K562 (cell line): Measurements from ENCODE around the gene ZSWIM6. TPM values are rescaled to one million over a fixed set of nuclear protein-coding genes. Genes with fewer than 3 reads are reported as not detected.
A peak's percentile ranks its signal among the peaks of the same experiment; 100 is the strongest.

Experiments used
- ATAC-seq: fragments of 200-7000 bp; cut with Tn5 transposase; 3 replicates; pipeline ENCODE4 v1.9.1; 2020; ENCODE audit warnings: moderate library complexity
- BruUV-seq: library from RNA; stranded (reverse); fragments of 400-500 nt; replicated peaks from 2 replicates; lab custom pipeline; 2021; lab: Mats Ljungman, UMichigan
- CTCF ChIA-PET: fragments of 300-600 bp; formaldehyde crosslinking; extraction: SDS; loops from one replicate; lab custom pipeline; 2021; ENCODE audit warnings: low intra/inter-chr PET ratio; lab: Yijun Ruan, JAX
- POLR2A ChIA-PET: fragments of 300-600, 350-650 bp; sonication (Branson Sonifier 250); formaldehyde crosslinking; extraction: SDS; loops from one replicate; lab custom pipeline; 2021; ENCODE audit warnings: antibody characterized with exemption, inconsistent platforms; lab: Yijun Ruan, JAX
- DNase-seq, 4 experiments: peaks; one replicate each; pipeline versions ENCODE4 v3.0.0 to v3.0.0-alpha.2; 2011 to 2018; ENCODE audit warnings: low spot score in 3 of 4, mixed read lengths in 3 of 4; ENCODE audit errors: extremely low read depth in 1 of 4
- FAIRE-seq: peaks from 2 replicates; lab custom pipeline; 2011; peaks lifted over from hg19 to GRCh38; lab: Jason Lieb, UNC
- H2AFZ ChIP-seq: 2 replicates; pipeline ENCODE4 v1.6.0; 2011; ENCODE audit warnings: low read depth, low read length, control low read depth, inconsistent platforms
- H3K27ac ChIP-seq: fragments of 200-600 bp; 3 replicates; pipeline ENCODE4 v1.8.0; 2011; ENCODE audit warnings: low read depth, mild to moderate bottlenecking, control low read depth, inconsistent platforms, low read length, moderate library complexity, mixed read lengths; ENCODE audit errors: extremely low read depth
- H3K27me3 ChIP-seq, 2 experiments: fragments of 300-600 bp in 1 of 2; 2 replicates in 1 of 2; 3 replicates in 1 of 2; pipeline versions ENCODE4 v1.6.0 to v1.8.0; 2011; ENCODE audit warnings: inconsistent platforms in 2 of 2, low read length in 2 of 2, mild to moderate bottlenecking in 1 of 2, mixed read lengths in 1 of 2, moderate library complexity in 1 of 2; ENCODE audit not compliant: control insufficient read depth in 2 of 2, insufficient read depth in 2 of 2
- H3K36me3 ChIP-seq: fragments of 300-600 bp; 3 replicates; pipeline ENCODE4 v1.8.0; 2011; ENCODE audit warnings: mild to moderate bottlenecking, low read length, inconsistent platforms; ENCODE audit not compliant: control insufficient read depth, insufficient read depth
- H3K4me1 ChIP-seq, 2 experiments: fragments of 200-600 bp in 1 of 2; replicated peaks in 1 of 2; 2 replicates in 1 of 2; 3 replicates in 1 of 2; pipeline versions ENCODE4 v1.5.1 to v1.8.0; 2011; ENCODE audit warnings: inconsistent platforms in 2 of 2, low read length in 2 of 2, mild to moderate bottlenecking in 1 of 2, mixed read lengths in 1 of 2, moderate library complexity in 1 of 2; ENCODE audit not compliant: control insufficient read depth in 2 of 2, insufficient read depth in 2 of 2
- H3K4me2 ChIP-seq: 2 replicates; pipeline ENCODE4 v1.6.1; 2011; ENCODE audit warnings: low read length, control low read depth, inconsistent platforms, mixed read lengths; ENCODE audit not compliant: insufficient read depth
- H3K4me3 ChIP-seq: fragments of 200-600 bp; sonication (generic), shearing (Covaris generic); 2 replicates; pipeline ENCODE4 v1.5.1; 2016; ENCODE audit warnings: control low read depth, inconsistent platforms
- H3K79me2 ChIP-seq: fragments of 200-600 bp; 3 replicates; pipeline ENCODE4 v1.8.0; 2011; ENCODE audit warnings: low read length, inconsistent platforms; ENCODE audit not compliant: control insufficient read depth, insufficient read depth
- H3K9ac ChIP-seq, 2 experiments: 2 replicates each; pipeline versions ENCODE4 v1.6.0 to v1.6.1; 2011; ENCODE audit warnings: low read depth in 2 of 2, low read length in 2 of 2, control low read depth in 1 of 2, inconsistent platforms in 1 of 2, mild to moderate bottlenecking in 1 of 2, mixed read lengths in 1 of 2; ENCODE audit not compliant: insufficient read depth in 1 of 2
- H3K9me1 ChIP-seq: one replicate; pipeline ENCODE4 v1.6.0; 2011; ENCODE audit warnings: inconsistent platforms, mild to moderate bottlenecking, low read length, moderate library complexity; ENCODE audit not compliant: control insufficient read depth, insufficient read depth
- H3K9me3 ChIP-seq: replicated peaks from 2 replicates; pipeline ENCODE4 v1.5.1; 2011; ENCODE audit warnings: low read depth, low read length, inconsistent platforms; ENCODE audit not compliant: control insufficient read depth, insufficient read depth
- H4K20me1 ChIP-seq: replicated peaks from 2 replicates; pipeline ENCODE4 v1.6.1; 2011; ENCODE audit warnings: low read length, inconsistent platforms, mixed read lengths; ENCODE audit not compliant: control insufficient read depth, insufficient read depth
- ETV1 ChIP-seq: fragments of 450-650 bp; conservative IDR thresholded peaks from 2 replicates; pipeline ENCODE4 v1.6.1; 2016; ENCODE audit warnings: missing genetic modification characterization, control low read depth, low read depth, missing compliant biosample characterization
- KLF1 ChIP-seq: fragments of 450-650 bp; IDR thresholded peaks from 2 replicates; pipeline ENCODE4 v1.6.1; 2016; ENCODE audit warnings: missing genetic modification characterization, missing compliant biosample characterization
- KLF13 ChIP-seq: fragments of 450-650 bp; IDR thresholded peaks from 2 replicates; pipeline ENCODE4 v1.6.1; 2016; ENCODE audit warnings: missing genetic modification characterization, low read depth, mild to moderate bottlenecking, missing compliant biosample characterization, moderate library complexity, borderline replicate concordance
- MEF2A ChIP-seq: IDR thresholded peaks from 2 replicates; pipeline ENCODE4 v1.6.1; 2011; ENCODE audit warnings: low read depth, mild to moderate bottlenecking, low read length, moderate library complexity; ENCODE audit not compliant: control insufficient read depth
- MTA1 ChIP-seq: fragments of 450-650 bp; IDR thresholded peaks from 2 replicates; pipeline ENCODE4 v1.6.1; 2017; ENCODE audit warnings: borderline replicate concordance
- NCOR1 ChIP-seq: fragments of 450-650 bp; IDR thresholded peaks from 2 replicates; pipeline ENCODE4 v1.6.1; 2016; ENCODE audit warnings: mild to moderate bottlenecking, moderate library complexity
- POLR2B ChIP-seq: fragments of 450-650 bp; IDR thresholded peaks from 2 replicates; pipeline ENCODE4 v1.6.1; 2018; ENCODE audit warnings: low read depth; ENCODE audit not compliant: partially characterized antibody
- RBM15 ChIP-seq: fragments of 200-400 bp; formaldehyde crosslinking; IDR thresholded peaks from 2 replicates; pipeline ENCODE4 v1.6.1; 2018; ENCODE audit warnings: mild to moderate bottlenecking, low read length, moderate library complexity; ENCODE audit not compliant: insufficient read depth
- SIN3A ChIP-seq, 2 experiments: fragments of 150-350 bp in 1 of 2; IDR thresholded peaks; 2 replicates each; pipeline ENCODE4 v1.6.1; 2011 to 2016; ENCODE audit warnings: borderline replicate concordance in 2 of 2, low read depth in 2 of 2, low read length in 2 of 2, mild to moderate bottlenecking in 2 of 2, moderate library complexity in 2 of 2; ENCODE audit not compliant: control insufficient read depth in 1 of 2
- ZEB2 ChIP-seq: fragments of 450-650 bp; IDR thresholded peaks from 2 replicates; pipeline ENCODE4 v1.6.1; 2016
- ZNF133 ChIP-seq: fragments of 250-450 bp; sonication (Bioruptor Pico); IDR thresholded peaks from 2 replicates; pipeline ENCODE4 v1.4.0; 2020; ENCODE audit warnings: mild to moderate bottlenecking
- WGBS: fragments of 100-300 bp; shearing (Covaris generic); methylation state at CpG from one replicate; pipeline ENCODE4 v1.1.6; 2016; ENCODE audit warnings: low coverage, mixed read lengths; ENCODE audit not compliant: insufficient coverage; ENCODE audit errors: missing lambda C conversion rate; 5-methylcytosine and 5-hydroxymethylcytosine counted together
- in situ Hi-C: fragments of 300-500 bp; cut with MboI; formaldehyde crosslinking; loops from 4 replicates; pipeline ENCODE4 v1.15.0; 2018; ENCODE audit warnings: inconsistent platforms, mixed read lengths
- intact Hi-C: fragments of 100-400 bp; cut with micrococcal nuclease; formaldehyde crosslinking; loops from 2 replicates; pipeline ENCODE4 v1.14.2; 2022
- polyA plus RNA-seq, 8 experiments: library from polyadenylated mRNA; depleted of rRNA in 4 of 8; stranded (reverse) in 5 of 8; unstranded in 3 of 8; fragments of >200 nt; fragmentation: Nextera tagmentation in 2 of 8; fragmentation: Illumina TruSeq in 1 of 8; extraction: Ambion mirVana in 2 of 8; extraction: Trizol in 1 of 8; gene quantifications; 2 replicates each; pipeline versions ENCODE4 v1.2.1 to v1.2.3, GENCODE V29; 2011 to 2014; ENCODE audit warnings: inconsistent platforms in 1 of 8, missing spikeins in 1 of 8
- total RNA-seq, 7 experiments: library from RNA; depleted of rRNA in 6 of 7; stranded (reverse); fragments of >200 nt in 6 of 7; fragmentation: Illumina TruSeq in 2 of 7; extraction: Trizol in 2 of 7; gene quantifications; 2 replicates each; pipeline versions ENCODE4 v1.2.1 to v1.2.3, GENCODE V29; 2011 to 2021; ENCODE audit warnings: low replicate concordance in 1 of 7
- TF ChIP-seq, protein P1 (sequence below): sonication (generic); IDR thresholded peaks from 2 replicates; pipeline ENCODE4 v1.6.1; 2016
- TF ChIP-seq, protein P2 (sequence below), 2 experiments: fragments of 250-450 bp in 1 of 2; fragments of 450-650 bp in 1 of 2; sonication (Bioruptor Pico) in 1 of 2; IDR thresholded peaks; 2 replicates each; pipeline versions ENCODE4 v1.6.1 to v1.8.0; 2016 to 2021; ENCODE audit warnings: mild to moderate bottlenecking in 2 of 2, moderate library complexity in 2 of 2, missing compliant biosample characterization in 1 of 2, missing genetic modification characterization in 1 of 2
- TF ChIP-seq, protein P3 (sequence below): fragments of 250-450 bp; sonication (Bioruptor Pico); IDR thresholded peaks from 2 replicates; pipeline ENCODE4 v1.6.1; 2021; ENCODE audit warnings: mild to moderate bottlenecking
- TF ChIP-seq, protein P4 (sequence below), 2 experiments: fragments of 450-650 bp in 1 of 2; sonication (generic) in 1 of 2; formaldehyde crosslinking in 1 of 2; IDR thresholded peaks in 1 of 2; conservative IDR thresholded peaks in 1 of 2; 2 replicates each; pipeline versions ENCODE4 v1.6.1 to v1.8.1; 2016 to 2023; ENCODE audit warnings: mild to moderate bottlenecking in 2 of 2, moderate library complexity in 2 of 2, inconsistent platforms in 1 of 2, missing genetic modification reagents in 1 of 2
- TF ChIP-seq, protein P5 (sequence below): IDR thresholded peaks from 2 replicates; pipeline ENCODE4 v1.6.1; 2014; ENCODE audit warnings: antibody characterized with exemption

ZSWIM6 gene
- total and polyA plus RNA-seq, 9 of the 15 experiments (the other 6 are each of a cell fraction or from before 2014, with no cell fraction given) = 0.81 to 3.2 (median 2.0) TPM

DNA sequence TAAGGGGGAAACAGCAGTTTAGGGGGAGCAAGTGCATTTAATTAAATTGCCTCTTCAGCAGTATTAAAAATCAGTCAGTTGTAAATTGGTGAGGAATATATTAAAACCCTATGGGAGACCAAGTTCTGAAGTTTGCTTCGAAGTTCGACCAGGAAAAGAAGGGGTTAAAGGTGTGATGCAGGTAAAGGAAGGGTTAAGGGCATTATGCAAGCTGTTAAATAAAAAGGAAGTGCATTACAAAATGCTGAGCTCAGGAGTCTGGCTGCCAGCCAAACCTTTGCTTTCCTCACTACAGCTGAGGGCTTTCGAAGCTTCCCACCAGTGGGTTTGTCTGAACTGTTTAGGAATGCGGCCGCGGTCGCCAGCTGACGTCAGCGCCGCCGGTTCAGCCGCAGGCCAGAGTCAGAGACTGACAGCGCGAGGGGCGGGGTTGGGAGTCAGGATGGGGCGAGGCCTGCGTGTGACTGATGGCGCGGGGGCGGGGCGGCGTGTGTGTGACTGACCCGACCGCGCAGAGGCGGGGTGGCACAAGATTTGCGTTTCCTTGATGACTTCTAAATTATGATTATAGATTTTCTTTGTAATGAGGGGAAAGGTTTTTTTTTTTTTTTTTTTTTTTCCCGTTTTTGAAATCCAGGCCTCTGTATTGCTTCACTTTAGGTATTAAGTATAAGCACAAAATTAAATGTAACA lies 76.6 kb downstream of the ZSWIM6 start:
- CTCF ChIA-PET = interaction anchor here (0.6 kb wide), 1 partner anchor 941 kb away, joined by 4 read pairs; no protein-coding TSS in a partner anchor
- peak overlapping the region in 1 of 2 experiments; percentile 36; a peak in 2 of 4 replicates for H3K9ac ChIP-seq
- H3K79me2 ChIP-seq = no peaks in the 10 kb centered on the region
- no peaks in the 10 kb centered on the region for H3K9me3 ChIP-seq
- no peaks in the 10 kb centered on the region for H3K36me3 ChIP-seq
- H3K4me2 ChIP-seq = peak overlapping the region; percentile 67
- POLR2A ChIA-PET = interaction anchor here (0.9 kb wide), 2 partner anchors 11 to 45 kb away, joined by 3 read pairs; no protein-coding TSS in a partner anchor
- DNase-seq (peak; percentile 95 to 98 (median 96)), ATAC-seq (peak; percentile 100), FAIRE-seq (peak; percentile 98)
- H3K27me3 ChIP-seq = no peaks in the 10 kb centered on the region
- H3K27ac ChIP-seq = peak overlapping the region; percentile 55; the same call in 2 of the 3 replicates
- H4K20me1 ChIP-seq = no peaks in the 10 kb centered on the region
- BruUV-seq = no TSS peak
- 0% methylated on average over 6 of the region's 28 CpGs for WGBS
- intact Hi-C loops = no loop called here
- peaks cover 0 to 20% of the 10 kb centered on the region in 2 experiments; a peak in 4 of 5 replicates for H3K4me1 ChIP-seq
- peak overlapping the region; percentile 76 for H2AFZ ChIP-seq
- no peaks in the 10 kb centered on the region for H3K9me1 ChIP-seq
- in situ Hi-C loops = no loop called here
- H3K4me3 ChIP-seq = no peak overlapping the region
- TF ChIP-seq, protein P1, sequence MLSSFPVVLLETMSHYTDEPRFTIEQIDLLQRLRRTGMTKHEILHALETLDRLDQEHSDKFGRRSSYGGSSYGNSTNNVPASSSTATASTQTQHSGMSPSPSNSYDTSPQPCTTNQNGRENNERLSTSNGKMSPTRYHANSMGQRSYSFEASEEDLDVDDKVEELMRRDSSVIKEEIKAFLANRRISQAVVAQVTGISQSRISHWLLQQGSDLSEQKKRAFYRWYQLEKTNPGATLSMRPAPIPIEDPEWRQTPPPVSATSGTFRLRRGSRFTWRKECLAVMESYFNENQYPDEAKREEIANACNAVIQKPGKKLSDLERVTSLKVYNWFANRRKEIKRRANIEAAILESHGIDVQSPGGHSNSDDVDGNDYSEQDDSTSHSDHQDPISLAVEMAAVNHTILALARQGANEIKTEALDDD = no peak
- TF ChIP-seq MEF2A (no peak), POLR2B (no peak), SIN3A (IDR thresholded peaks at IDR 0.05; ENCODE audit: borderline replicate concordance in 2 of 2, control insufficient read depth in 1 of 2, low read depth in 2 of 2, low read length in 2 of 2) (peak in 1 of 2 experiments; percentile 84; a peak in 2 of 4 replicates), ZNF133 (no peak), ZEB2 (peak; percentile 78), KLF13 (no peak), ETV1 (tag) (peak; percentile 45; the same call in 1 of the 2 replicates), NCOR1 (peak; percentile 87), MTA1 (peak; percentile 80), RBM15 (no peak), KLF1 (tag) (no peak)
- TF ChIP-seq, protein P2, sequence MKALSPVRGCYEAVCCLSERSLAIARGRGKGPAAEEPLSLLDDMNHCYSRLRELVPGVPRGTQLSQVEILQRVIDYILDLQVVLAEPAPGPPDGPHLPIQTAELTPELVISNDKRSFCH (CRISPR knock-in tag; IDR thresholded peaks at IDR 0.05) = no peak
- TF ChIP-seq, protein P2 (tag; IDR thresholded peaks at IDR 0.05) = no peak
- TF ChIP-seq, protein P3, sequence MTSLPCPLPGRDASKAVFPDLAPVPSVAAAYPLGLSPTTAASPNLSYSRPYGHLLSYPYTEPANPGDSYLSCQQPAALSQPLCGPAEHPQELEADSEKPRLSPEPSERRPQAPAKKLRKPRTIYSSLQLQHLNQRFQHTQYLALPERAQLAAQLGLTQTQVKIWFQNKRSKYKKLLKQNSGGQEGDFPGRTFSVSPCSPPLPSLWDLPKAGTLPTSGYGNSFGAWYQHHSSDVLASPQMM (CRISPR knock-in tag) = no peak
- TF ChIP-seq, protein P4, sequence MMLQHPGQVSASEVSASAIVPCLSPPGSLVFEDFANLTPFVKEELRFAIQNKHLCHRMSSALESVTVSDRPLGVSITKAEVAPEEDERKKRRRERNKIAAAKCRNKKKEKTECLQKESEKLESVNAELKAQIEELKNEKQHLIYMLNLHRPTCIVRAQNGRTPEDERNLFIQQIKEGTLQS (IDR thresholded peaks at IDR 0.05) = peak; percentile 96
- TF ChIP-seq, protein P4 (CRISPR knock-in tag; conservative IDR thresholded peaks at IDR 0.05) = peak; percentile 93
- TF ChIP-seq, protein P5, sequence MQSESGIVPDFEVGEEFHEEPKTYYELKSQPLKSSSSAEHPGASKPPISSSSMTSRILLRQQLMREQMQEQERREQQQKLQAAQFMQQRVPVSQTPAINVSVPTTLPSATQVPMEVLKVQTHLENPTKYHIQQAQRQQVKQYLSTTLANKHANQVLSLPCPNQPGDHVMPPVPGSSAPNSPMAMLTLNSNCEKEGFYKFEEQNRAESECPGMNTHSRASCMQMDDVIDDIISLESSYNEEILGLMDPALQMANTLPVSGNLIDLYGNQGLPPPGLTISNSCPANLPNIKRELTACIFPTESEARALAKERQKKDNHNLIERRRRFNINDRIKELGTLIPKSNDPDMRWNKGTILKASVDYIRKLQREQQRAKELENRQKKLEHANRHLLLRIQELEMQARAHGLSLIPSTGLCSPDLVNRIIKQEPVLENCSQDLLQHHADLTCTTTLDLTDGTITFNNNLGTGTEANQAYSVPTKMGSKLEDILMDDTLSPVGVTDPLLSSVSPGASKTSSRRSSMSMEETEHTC = 0 out of 2 replicates have a peak, but pooled peaks have one; percentile 21
